NCI-H2107 treated with DMSO at 0.1 percent for 48 hours (cell line): ENCODE data around the gene HIF3A.
"Not testable (repeated sequence)": the region's sequence is repeated elsewhere in the genome, so short reads cannot be mapped to it uniquely, and the experiment has no call there.

Experiments
- DNase-seq: peaks from one replicate; lab custom pipeline; 2025; ENCODE audit not compliant: unreplicated experiment; lab: John Stamatoyannopoulos, UW

Gene HIF3A

DNA sequence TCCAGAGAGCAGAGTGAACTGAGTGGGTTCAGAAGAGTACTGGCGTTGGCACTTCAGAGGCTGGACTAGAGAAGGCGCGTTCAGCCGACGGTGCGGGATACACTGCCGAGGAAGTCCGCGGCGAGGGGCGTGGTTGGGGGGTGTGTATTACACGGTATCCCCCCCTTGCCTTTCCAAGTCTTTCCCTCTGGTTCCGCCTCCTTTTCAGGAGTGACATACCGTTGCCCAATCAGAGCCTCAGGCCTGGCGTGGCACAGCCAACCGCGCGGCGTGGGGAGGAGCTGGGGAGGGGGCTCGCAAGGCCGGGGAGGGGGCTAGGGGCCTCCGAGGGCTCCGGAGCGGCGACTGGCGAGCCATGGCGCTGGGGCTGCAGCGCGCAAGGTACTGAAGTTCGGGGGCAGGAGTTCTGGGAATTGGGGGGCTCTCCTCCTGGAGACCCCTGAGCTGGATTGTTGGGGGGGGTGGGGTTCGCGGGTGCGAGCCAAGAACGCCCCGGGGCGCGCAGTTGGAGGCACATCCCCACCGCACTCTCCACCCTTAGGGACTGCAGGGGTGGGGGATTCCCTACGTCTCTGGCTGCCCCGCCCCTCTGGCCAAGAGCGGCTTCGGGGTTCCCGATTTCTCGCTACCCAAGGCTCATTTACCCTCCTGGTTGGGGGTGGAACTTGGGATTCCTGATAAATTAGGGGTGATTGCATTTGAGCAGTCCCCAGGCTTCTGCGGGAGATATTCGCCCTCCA, at the start of gene HIF3A:
HIF3A (plus strand) TSS at position 321 of the 740 bp plus-strand sequence; CDS start at position 356, 35 bp downstream.
- DNase-seq: no peak

DNA sequence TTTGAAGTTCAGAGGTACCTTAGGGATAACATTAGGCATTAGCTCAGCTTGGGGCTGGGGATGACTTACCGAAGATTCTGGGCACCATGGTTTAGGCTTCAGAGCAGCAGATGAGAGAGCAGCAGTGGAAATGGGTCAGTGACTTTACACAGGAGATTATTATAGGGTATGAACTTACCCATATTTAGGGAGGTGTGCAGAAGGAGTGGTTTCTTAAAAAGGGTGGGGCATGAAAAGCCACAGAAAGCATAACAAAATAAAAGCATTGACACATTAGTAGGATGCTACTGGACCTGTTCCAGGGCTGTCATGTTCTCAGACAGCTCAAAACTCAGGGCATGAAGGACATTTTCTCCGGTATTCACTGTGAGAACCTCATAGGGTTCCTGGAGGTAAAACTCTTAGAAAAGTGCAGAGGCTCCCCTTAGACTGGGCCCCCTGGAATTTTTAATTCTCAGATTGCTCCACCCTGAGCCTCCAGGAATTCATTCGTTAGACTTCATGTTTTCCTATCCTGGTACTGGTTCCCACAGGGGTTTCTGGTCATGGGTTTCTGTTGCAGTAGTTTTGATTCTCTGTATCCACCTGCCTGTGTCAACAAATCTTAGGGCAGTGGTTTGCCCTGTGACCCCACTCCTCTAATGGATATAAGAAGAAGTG, 46.6 kb upstream of the HIF3A start:
- no peak for DNase-seq

DNA sequence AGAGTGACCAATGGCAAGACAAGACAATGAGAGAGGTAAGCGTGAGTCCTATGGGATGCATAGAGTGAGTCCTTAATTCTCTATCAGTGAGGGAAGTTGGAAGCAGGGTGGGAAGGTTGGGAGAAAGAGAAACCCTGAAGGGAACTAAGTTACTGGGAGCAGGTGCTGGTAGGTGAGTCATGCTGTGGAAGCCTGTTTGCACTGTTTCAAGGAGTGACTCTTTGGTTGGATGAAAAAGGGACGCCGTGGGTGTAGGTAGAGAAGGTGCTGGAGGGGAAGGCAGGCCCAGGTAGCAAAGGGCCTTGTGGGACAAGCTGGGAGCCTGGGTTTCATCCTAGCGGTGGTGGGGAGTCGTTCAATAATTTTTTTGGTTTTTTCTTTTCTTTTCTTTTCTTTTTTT, 45.4 kb upstream of the HIF3A start:
- DNase-seq: no peak

DNA sequence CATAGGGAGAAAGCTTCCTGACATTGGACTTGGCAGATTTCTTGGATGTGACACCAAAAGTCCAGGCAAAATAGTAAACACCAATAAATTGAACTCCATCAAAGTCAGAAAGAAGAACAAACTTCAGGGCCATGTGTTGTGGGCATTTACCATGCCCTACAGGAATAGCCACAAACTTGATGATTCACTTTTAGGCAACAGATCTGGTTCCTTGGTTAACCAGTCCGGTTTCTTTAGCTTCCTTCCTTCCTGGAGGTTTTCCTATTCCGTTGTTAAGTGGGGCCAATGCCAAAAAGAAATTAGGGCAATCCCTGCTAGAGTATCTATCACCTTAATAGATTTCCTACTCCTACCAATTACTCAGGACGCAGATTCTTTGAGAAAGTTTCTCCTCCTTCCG, 42.1 kb upstream of the HIF3A start:
- DNase-seq: no peak

DNA sequence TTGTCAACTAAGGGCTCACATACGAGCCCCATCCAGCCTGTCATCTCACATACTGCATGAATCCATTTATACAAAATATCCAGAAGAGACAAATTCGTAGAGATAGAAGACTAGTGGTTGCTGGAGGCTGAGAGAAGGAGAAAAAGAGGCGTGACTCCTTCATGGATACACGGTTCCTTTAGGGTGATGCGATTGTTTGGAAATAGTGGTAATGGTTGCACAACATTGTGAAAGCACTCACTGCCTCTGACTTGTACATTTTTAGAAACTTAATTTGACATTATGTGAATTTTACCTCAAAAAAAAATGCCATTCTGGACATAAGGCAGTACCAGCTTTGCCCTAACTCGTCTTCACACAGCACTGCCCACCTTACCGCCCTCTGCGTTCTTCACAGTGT, 40.0 kb upstream of the HIF3A start:
- DNase-seq: no peak

DNA sequence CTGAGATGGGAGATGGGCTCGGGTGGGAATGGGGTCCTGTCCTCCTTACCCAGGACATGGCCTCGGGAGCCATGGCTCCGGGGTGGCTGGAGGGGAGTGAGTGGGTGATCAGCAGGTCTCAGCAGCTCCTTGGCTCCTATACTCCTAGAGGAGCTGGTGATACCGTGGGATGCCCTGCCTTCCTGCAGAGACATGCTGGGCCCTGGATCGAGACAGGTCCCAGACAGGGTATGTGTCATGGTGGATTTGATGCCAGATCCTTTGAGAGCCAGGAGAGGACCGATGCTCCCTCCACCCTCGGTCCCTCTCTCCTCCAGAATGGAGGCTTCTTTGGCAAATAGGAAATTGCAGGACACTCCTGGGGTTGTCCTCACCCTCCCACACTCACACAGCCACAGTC, 35.3 kb upstream of the HIF3A start:
- DNase-seq: not testable (repeated sequence)

DNA sequence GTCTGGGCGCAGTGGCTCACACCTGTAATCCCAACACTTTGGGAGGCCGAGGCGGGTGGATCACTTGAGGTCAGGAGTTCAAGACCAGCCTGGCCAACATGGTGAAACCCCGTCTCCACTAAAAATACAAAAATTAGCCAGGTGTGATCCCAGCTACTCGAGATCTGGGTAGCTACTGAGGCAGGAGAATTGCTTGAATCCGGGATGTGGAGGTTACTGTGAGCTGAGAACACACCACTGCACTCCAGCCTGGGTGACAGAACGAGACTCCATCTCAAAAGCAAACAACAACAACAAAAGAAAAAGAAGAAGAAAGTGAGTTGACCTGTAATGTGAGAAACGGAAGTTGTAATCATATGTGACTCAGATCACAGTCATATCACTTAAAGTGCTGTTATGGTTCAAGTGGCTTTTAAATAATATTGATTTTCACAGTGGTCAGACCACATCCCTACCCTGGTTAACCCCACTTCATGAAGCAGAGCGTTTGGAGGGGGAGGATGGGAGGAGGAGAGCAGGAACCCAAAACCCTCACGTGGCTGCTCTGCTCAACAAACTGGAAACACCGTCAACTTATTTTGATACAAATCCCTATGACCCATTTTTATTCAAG, 34.1 kb upstream of the HIF3A start:
- peak; percentile 87 for DNase-seq

DNA sequence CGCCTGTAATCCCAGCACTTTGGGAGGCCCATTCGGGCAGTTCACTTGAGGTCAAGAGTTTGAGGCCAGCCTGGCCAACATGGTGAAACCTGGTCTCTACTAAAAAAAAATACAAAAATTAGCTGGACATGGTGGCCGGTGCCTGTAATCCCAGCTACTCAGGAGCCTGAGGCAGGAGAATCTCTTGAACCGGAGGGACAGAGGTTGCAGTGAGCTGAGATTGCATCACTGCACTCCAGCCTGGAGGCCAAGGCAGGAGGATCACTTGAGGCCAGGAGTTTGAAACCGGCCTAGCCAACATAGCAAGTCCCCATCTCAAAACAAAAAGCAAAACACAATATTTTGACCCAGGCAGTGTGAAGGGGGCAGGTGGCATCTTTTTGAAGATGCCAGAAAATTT, 32.0 kb upstream of the HIF3A start:
- not testable (repeated sequence) for DNase-seq

DNA sequence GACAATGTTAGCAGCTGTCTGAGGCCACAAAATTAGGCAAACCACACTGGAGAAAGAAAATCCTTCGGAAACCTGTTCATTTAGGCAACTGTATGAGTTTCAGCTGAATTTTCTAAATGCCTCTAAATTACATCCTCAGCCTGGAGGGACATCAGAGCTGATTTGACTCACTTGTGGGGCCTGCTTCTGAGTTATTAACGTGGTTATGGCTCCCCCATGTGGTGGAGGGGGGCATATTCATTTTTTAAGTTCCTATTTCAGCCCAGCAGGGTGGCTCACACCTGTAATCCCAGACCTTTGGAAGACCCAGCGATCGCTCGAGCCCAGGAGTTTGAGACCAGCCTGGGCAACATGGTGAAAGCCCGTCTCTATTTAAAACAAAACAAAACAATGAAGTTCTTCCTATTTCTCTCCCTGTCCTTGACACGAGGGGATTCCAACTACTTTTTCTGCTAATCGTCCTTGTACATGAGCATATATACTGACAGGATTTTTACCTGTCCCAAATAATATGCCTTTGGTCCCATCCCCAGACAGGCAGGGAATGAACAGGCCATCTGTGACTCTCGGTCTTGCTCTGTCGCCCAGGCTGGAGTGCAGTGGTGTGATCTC, 31.5 kb upstream of the HIF3A start:
- DNase-seq: peak; percentile 44

DNA sequence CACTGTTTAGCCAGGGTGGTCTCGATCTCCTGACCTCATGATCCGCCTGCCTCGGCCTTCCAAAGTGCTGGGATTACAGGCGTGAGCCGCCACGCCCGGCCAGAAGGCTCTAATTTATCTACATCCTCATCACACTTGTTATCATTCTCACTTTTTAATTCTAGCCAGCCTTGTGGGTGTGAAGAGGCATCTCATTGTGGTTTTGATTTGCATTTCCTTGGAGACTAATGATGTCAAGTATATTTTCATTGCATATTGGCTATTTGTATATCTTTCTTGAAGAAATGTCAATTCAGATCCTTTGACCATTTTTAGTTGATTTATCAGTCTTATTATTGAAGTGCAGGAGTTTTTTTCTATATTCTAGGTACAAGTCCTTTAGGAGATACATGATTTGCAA, 27.7 kb upstream of the HIF3A start:
- no peak for DNase-seq

DNA sequence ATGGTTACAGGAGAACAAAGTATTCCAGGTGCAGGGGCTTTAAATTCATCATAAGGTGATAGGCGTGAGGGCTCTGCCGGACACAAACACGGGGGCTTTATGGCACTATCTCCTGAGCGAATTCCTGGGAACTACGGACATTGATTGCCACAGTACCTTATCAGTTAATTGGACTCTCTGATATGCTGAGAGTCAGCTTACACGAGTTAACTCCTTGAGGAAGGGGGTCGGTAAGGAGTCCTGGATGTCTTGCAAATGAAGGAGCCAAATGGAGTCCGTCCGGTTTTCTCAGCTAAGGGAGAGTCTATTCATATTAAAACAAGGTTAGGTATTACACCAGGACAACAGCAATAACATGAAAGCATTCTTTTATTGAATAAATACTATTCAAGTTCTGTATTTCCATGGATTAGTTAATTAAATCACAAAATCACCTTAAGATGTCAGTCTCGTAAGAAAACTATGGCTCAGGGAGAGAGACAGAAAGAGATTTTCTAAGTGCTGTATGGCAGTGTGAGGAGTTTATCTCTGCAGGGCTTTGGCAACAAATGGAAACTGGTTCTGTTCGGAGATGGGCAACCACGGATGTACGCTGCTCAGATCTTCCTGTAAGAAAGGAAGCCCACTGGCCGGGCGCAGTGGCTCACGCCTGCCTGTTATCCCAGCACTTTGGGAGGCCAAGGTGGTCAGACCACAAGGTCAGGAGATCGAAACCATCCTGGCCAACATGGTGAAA, 26.2 kb upstream of the HIF3A start:
- no peak for DNase-seq

DNA sequence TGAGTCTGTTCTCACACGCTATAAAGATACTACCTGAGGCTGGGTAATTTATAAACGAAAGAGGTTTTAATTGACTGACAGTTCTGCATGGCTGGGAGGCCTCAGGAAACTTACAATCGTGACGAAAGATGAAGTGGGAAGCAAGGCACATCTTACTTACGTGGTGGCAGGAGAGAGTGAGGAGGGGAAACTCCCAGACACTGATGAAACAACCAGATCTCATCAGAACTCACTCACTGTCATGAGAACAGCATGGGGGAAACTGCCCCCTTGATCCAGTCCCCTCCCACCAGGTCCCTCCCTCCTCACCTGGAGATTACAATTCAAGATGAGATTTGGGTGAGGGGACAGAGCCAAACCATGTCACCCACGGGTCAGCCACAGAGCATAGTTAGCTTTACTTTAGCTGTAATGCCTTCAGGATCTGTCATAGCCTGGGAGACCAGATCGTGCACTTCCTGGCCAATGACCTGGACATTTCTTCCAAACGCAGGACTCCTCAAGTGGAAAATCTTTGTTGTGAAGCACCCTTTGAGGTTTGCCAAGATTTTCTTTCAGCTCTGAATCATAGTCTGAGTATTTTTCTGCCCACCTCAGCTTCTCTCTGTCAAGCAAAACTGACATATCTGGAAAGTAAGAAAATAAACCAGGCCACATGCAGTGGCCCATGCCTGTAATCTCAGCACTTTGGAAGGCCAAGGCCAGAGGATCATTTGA, 25.2 kb upstream of the HIF3A start:
- no peak for DNase-seq

DNA sequence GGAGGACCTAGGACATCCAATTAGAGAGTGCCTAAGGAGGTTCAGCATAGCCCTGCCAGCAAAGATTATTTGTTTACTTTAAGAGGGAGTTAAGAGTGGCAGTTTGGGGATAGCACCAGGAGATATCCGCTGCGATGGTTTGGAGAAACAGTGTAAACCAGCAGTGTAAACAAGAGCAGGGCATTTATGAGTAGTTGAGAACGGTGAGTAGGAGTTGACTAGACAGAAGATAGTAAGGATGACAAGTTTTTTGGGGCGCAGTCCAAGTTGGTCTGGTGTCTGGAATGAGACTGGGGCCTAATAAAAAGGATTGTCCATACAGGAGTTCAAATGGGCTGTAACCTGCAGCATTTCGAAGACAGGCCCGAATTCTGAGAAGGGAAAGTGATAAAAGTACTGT, 22.9 kb upstream of the HIF3A start:
- not testable (repeated sequence) for DNase-seq

DNA sequence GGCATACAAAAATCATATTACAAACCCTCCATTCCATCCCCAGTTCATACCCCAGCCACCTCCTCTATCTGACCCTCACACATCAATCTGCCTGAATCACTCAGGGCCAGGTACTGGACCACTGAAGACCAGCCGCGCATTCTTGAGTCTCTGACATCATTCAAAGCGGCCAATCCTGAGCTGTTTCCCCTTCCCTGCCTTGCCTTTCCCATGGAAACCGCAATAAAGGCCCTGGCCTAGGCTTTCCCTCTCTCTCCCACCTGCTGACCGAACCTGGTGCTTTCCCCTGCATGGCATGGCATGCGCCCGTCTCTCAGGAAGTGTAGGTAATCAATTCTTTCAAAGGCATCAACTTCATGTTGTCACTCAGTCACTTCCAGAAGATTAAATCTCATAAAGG, 17.7 kb upstream of the HIF3A start:
- no peak for DNase-seq

DNA sequence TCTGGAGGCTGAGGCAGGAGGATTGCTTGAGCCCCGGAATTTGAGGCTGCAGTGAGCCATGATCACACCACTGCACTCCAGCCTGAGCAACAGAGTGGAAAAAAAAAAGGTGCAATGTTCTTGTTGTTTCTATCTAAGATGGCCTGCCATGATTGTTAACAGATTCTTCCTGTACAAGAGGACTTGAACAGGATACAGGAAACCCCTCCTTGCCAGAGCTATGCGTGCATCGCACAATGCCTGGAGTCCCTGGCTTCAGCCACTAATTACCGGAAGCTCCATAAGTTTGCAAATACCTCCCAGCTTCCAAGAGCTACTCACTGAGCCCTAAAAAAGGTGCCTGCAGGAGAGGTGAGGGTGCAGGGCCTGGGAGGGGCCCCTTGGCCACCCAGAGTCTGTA, 13.1 kb upstream of the HIF3A start:
- DNase-seq: no peak

DNA sequence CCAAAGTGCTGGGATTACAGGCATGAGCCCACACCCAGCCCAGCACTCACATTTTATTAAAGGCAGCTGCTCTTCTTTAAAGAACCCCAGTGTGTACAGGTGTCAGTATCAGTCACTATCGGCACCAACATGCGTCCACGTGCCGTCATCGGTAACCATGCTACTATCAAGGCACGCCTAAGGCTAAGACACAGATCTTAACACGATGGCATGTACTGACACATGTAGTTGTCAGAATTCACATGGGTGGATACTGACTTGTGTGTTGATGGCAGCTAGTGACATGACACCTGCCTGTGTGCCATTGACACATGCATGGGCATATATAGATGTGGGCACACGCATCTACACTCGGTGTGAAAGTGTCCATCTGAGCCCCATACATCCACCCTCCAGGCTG, 12.2 kb upstream of the HIF3A start:
- DNase-seq: no peak

DNA sequence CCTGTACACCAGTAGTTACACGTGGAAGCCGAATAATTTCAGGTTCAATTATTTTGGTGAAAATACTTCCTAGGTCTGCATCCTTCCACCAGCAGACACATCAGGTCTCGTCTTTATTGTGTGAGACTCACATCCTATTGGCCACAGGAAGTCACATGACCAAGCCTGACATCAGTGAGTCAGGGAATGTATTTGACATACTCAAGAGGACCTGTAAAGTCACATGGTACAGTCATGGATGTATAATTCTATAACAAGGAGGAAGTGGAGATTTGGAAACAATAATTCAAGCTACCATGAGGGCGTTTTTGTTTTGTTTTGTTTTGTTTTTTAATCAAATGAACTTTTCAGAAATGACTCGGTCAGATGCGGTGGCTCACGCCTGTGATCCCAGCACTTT, 9.3 kb upstream of the HIF3A start:
- DNase-seq: no peak

DNA sequence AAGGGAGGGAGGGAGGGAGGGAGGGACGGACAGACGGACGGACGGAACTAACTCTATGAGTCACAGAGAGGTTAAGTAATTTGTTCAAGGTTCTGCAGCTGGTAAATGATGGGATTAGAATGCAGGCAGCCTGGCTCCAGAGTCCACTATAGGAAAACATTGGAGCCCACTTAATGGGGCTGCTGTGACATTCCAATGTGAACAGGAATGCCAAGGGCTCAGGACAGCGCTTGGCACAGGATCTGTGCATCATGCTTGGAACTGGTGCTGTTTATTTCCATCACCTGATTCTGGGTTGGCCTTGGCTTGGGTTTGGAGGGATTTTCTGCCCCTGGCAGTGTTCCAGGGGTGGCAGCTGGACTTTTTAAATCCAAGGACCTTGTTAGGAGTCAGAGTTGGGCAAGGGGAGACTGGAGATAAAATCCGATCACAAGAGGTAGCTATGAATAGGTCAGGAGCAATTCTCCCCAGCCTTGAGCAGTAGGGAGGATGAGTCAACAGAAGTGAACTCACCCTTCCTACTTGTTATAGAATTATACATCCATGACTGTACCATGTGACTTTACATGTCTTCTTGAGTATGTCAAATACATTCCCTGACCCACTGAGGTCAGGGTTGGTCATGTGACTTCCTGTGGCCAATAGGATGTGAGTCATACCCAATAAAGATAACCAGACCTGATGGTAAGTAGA, 7.8 kb upstream of the HIF3A start:
- no peak for DNase-seq

DNA sequence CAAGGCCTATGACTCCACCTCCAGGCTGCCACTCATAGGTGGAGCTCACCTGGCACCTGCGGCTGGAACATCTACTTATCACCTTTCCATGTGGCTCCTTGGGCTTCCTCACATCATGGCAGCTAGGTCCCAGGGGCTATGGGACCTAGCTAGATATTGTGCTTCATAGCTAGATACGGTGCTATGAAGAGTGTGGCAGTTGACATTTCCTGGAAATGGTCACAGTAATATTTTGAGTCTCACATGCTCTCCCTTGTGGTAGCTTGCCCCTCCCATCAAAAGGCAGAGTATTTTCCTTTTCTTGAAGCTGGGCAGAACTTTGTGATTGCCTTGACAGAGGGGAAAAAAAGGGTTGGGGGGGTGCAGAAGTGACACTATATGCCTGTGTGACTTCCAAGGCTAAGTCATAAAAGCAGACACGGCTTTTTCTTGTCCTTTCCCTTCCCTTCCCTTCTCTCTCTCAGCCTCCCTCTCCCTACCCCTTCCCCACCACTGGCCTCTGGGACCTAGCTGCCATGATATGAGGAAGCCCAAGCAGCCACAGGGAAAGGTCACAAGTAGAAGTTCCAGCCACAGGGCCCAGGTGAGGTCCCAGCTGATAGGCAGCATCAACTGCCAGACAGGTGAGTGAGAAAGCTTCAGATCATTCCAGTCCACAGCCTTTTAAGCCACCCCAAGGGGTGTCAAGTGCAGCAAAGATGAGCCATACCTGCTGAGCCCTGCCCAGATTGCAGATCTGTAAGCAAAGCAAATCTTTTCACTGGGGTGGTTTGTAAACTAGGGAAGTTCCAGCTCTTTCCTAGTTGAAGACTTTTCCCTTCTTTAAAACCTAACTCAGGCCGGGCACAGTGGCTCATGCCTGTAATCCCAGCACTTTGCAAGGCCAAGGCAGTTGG, 6.9 kb upstream of the HIF3A start:
- DNase-seq: no peak
